K562 (cell line): Measurements from ENCODE around the gene HDHD5.

Experiments
- CBX5 ChIP-seq: IDR thresholded peaks from 2 replicates; pipeline ENCODE4 v1.6.1; 2014; ENCODE audit warnings: low read depth, borderline replicate concordance
- YY1 ChIP-seq, 3 experiments: IDR thresholded peaks; 2 replicates each; pipeline ENCODE4 v1.6.1; 2011; ENCODE audit warnings: low read length in 2 of 3, mild to moderate bottlenecking in 2 of 3, moderate library complexity in 2 of 3, borderline replicate concordance in 1 of 3, control low read depth in 1 of 3, low read depth in 1 of 3; ENCODE audit not compliant: insufficient read depth in 3 of 3, insufficient replicate concordance in 2 of 3, control insufficient read depth in 1 of 3, insufficient read length in 1 of 3; ENCODE audit errors: extremely low read depth in 1 of 3

- TF ChIP-seq YY1 (IDR thresholded peaks at IDR 0.05; ENCODE audit: borderline replicate concordance in 1 of 3, control insufficient read depth in 1 of 3, extremely low read depth in 1 of 3, insufficient read depth in 3 of 3, insufficient read length in 1 of 3, insufficient replicate concordance in 2 of 3, low read depth in 1 of 3, low read length in 2 of 3) (no peak), CBX5 (no peak)
These were observed 42.3 kb downstream of the HDHD5 start for GRCh38 chr22:17116572-17117330.
